B cell (primary cell): ENCODE results near the gene BIK. TPM values are rescaled to one million over a fixed set of nuclear protein-coding genes. Genes with fewer than 3 reads are reported as not detected.

Source experiments
- ATAC-seq: fragments of 200-7000 bp; cut with Tn5 transposase; one replicate; pipeline ENCODE4 v1.10.0; 2021; ENCODE audit warnings: low read depth, mild to moderate bottlenecking, moderate number of reproducible peaks, moderate library complexity
- CTCF ChIA-PET: fragments of 350-600 bp; sonication (Branson Sonifier 250); formaldehyde crosslinking; loops from one replicate; lab custom pipeline; 2021; ENCODE audit warnings: antibody characterized with exemption, inconsistent platforms; lab: Charles Lee
- POLR2A ChIA-PET: fragments of 350-600 bp; sonication (Branson Sonifier 250); formaldehyde crosslinking; loops from one replicate; lab custom pipeline; 2021; ENCODE audit warnings: antibody characterized with exemption; lab: Charles Lee
- DNase-seq: peaks from one replicate; pipeline ENCODE4 v3.0.0; 2013
- H2AFZ ChIP-seq: 2 replicates; pipeline ENCODE4 v1.6.1; 2012; ENCODE audit warnings: mild to moderate bottlenecking, low read depth, low read length; ENCODE audit not compliant: insufficient read depth, poor library complexity, severe bottlenecking
- H3K27ac ChIP-seq, 2 donors: 1 replicate in 1 of 2; 2 replicates in 1 of 2; pipeline ENCODE4 v1.5.1; 2012 to 2013; ENCODE audit warnings: low read length in 2 of 2, mild to moderate bottlenecking in 2 of 2, moderate library complexity in 1 of 2
- H3K27me3 ChIP-seq, 4 experiments: fragments of 200-600 bp in 1 of 4; sonication (generic) in 1 of 4; replicated peaks in 1 of 4; 1 replicate in 2 of 4; 2 replicates in 2 of 4; pipeline versions ENCODE4 v1.6.1 to v1.7.0; 2013 to 2016; ENCODE audit warnings: low read length in 3 of 4, mild to moderate bottlenecking in 2 of 4, mixed read lengths in 1 of 4, moderate library complexity in 1 of 4; ENCODE audit not compliant: insufficient read depth in 4 of 4, control insufficient read depth in 3 of 4; ENCODE audit errors: control extremely low read depth in 1 of 4
- H3K36me3 ChIP-seq, 2 experiments: replicated peaks in 1 of 2; 1 replicate in 1 of 2; 2 replicates in 1 of 2; pipeline versions ENCODE4 v1.6.1 to v1.7.1; 2013; ENCODE audit warnings: low read length in 1 of 2; ENCODE audit not compliant: insufficient read depth in 2 of 2, control insufficient read depth in 1 of 2; ENCODE audit errors: control extremely low read depth in 1 of 2, extremely low read depth in 1 of 2
- H3K4me1 ChIP-seq, 2 donors: fragments of 200-600 bp in 1 of 2; sonication (generic) in 1 of 2; 1 replicate in 1 of 2; 2 replicates in 1 of 2; pipeline versions ENCODE4 v1.5.1 to v1.6.1; 2013 to 2017; ENCODE audit warnings: low read length in 2 of 2; ENCODE audit not compliant: control insufficient read depth in 2 of 2, insufficient read depth in 2 of 2
- H3K4me2 ChIP-seq: replicated peaks from 2 replicates; pipeline ENCODE3; 2012; ENCODE audit warnings: mild to moderate bottlenecking, low read depth, low read length; ENCODE audit not compliant: poor library complexity, severe bottlenecking
- H3K4me3 ChIP-seq, 5 experiments: fragments of 200-600 bp in 1 of 5; sonication (generic) in 1 of 5; 1 replicate in 3 of 5; 2 replicates in 2 of 5; pipeline versions ENCODE4 v1.5.1 to v1.7.0; 2011 to 2016; ENCODE audit warnings: low read length in 4 of 5, mild to moderate bottlenecking in 4 of 5, low read depth in 2 of 5, control low read depth in 1 of 5, moderate library complexity in 1 of 5; ENCODE audit not compliant: insufficient read depth in 1 of 5; ENCODE audit errors: control extremely low read depth in 1 of 5, extremely low read depth in 1 of 5
- H3K79me2 ChIP-seq: fragments of 200-600 bp; sonication (generic); one replicate; pipeline ENCODE4 v1.6.0; 2016; ENCODE audit warnings: low read length; ENCODE audit not compliant: control insufficient read depth, insufficient read depth
- H3K9ac ChIP-seq: fragments of 200-600 bp; sonication (generic); 2 replicates; pipeline ENCODE4 v1.6.1; 2017; ENCODE audit warnings: mild to moderate bottlenecking, low read length, moderate library complexity
- H3K9me3 ChIP-seq, 3 donors: one replicate each; pipeline versions ENCODE4 v1.6.1 to v1.7.1; 2013; ENCODE audit warnings: low read length in 2 of 3; ENCODE audit not compliant: control insufficient read depth in 2 of 3, insufficient read depth in 1 of 3; ENCODE audit errors: control extremely low read depth in 1 of 3
- H4K20me1 ChIP-seq: 2 replicates; pipeline ENCODE4 v1.6.0; 2012; ENCODE audit warnings: mild to moderate bottlenecking, low read length; ENCODE audit not compliant: insufficient read depth, control insufficient read depth, poor library complexity, severe bottlenecking
- H3K27ac Mint-ChIP-seq: one replicate; pipeline ENCODE4 v1.8.0; 2021; ENCODE audit warnings: mixed read lengths
- H3K27me3 Mint-ChIP-seq: one replicate; pipeline ENCODE4 v1.8.0; 2021; ENCODE audit warnings: mixed read lengths
- H3K4me1 Mint-ChIP-seq: one replicate; pipeline ENCODE4 v1.8.0; 2021; ENCODE audit warnings: mixed read lengths
- H3K4me3 Mint-ChIP-seq: one replicate; pipeline ENCODE4 v1.8.0; 2021; ENCODE audit warnings: mixed read lengths
- H3K9me3 Mint-ChIP-seq: one replicate; pipeline ENCODE4 v1.8.0; 2022; ENCODE audit warnings: mixed read lengths; ENCODE audit not compliant: insufficient read depth
- CTCF ChIP-seq: fragments of 200-600 bp; IDR thresholded peaks from one replicate; pipeline ENCODE4 v1.8.0; 2022; ENCODE audit warnings: antibody characterized with exemption, mild to moderate bottlenecking
- EZH2 ChIP-seq: IDR thresholded peaks from 2 replicates; pipeline ENCODE4 v1.6.1; 2012; ENCODE audit warnings: borderline replicate concordance, low read depth, mild to moderate bottlenecking, moderate library complexity, low read length; ENCODE audit not compliant: insufficient read depth, poor library complexity, severe bottlenecking
- WGBS: methylation state at CpG from one replicate; pipeline ENCODE4 v1.1.5; 2013; ENCODE audit warnings: missing lambda C conversion rate; ENCODE audit not compliant: insufficient coverage; 5-methylcytosine and 5-hydroxymethylcytosine counted together
- intact Hi-C: fragments of 100-400 bp; cut with micrococcal nuclease; formaldehyde crosslinking; loops from one replicate; pipeline ENCODE4 v1.10.0; 2022
- polyA plus RNA-seq: library from polyadenylated mRNA; depleted of rRNA; stranded (reverse); fragments of >200 nt; gene quantifications from 2 replicates; pipeline ENCODE4 v1.2.3, GENCODE V29; 2012
- total RNA-seq, 2 donors: library from RNA; stranded (reverse); fragments of 120-200 nt in 1 of 2; gene quantifications; 1 replicate in 1 of 2; 2 replicates in 1 of 2; pipeline versions ENCODE4 v1.2.3 to v1.2.4, GENCODE V29; 2013 to 2022

Gene BIK
- total and polyA plus RNA-seq, 2 donors (not counting 1 experiment from before 2014, with no cell fraction given): 1.3 to 2.7 TPM

GRCh38 chr22:43173976-43174720 is 63.6 kb downstream of the BIK start:
- intact Hi-C loops: no loop called here
- no peak for ATAC-seq
- ChIA-PET CTCF (interaction anchor here (0.5 kb wide), 1 partner anchor 913 kb away, joined by 3 read pairs; no protein-coding TSS in a partner anchor), POLR2A (interaction anchor here (0.5 kb wide), 1 partner anchor 27 kb away, joined by 5 read pairs; no protein-coding TSS in a partner anchor)
- DNase-seq: no peak
- Histone ChIP-seq H3K36me3 (peaks cover 0 to 47% of the 10 kb centered on the region in 2 experiments), H3K9me3 (no peaks in the 10 kb centered on the region), H2AFZ (no peak overlapping the region), H3K4me1 (no peaks in the 10 kb centered on the region), H3K27me3 (no peaks in the 10 kb centered on the region), H3K4me3 (no peak overlapping the region), H3K79me2 (no peaks in the 10 kb centered on the region), H3K27ac (no peak overlapping the region), H3K9ac (no peak overlapping the region), H4K20me1 (no peaks in the 10 kb centered on the region), H3K4me2 (no peak overlapping the region)
- Mint-ChIP-seq H3K27ac (no peak overlapping the region), H3K27me3 (no peaks in the 10 kb centered on the region), H3K9me3 (no peaks in the 10 kb centered on the region), H3K4me3 (no peak overlapping the region), H3K4me1 (no peaks in the 10 kb centered on the region)
- no peak for TF ChIP-seq CTCF
- no peak for TF ChIP-seq EZH2
- WGBS: 99% methylated on average over 39 of the region's 39 CpGs

- H3K4me1 ChIP-seq: no peaks in the 10 kb centered on the region
- TF ChIP-seq CTCF: no peak
- TF ChIP-seq EZH2: no peak
- no peaks in the 10 kb centered on the region for H4K20me1 ChIP-seq
- H3K27me3 ChIP-seq: no peaks in the 10 kb centered on the region
- no peak overlapping the region for H2AFZ ChIP-seq
- CTCF ChIA-PET: no interaction called here
- H3K36me3 ChIP-seq: peaks cover 0 to 50% of the 10 kb centered on the region in 2 experiments
- H3K79me2 ChIP-seq: peaks cover under 1% of the 10 kb centered on the region
- intact Hi-C loops: no loop called here
- H3K27me3 Mint-ChIP-seq: no peaks in the 10 kb centered on the region
- no peak overlapping the region for H3K4me3 Mint-ChIP-seq
- H3K27ac Mint-ChIP-seq: no peak overlapping the region
- no peaks in the 10 kb centered on the region for H3K9me3 Mint-ChIP-seq
- DNase-seq: no peak
- POLR2A ChIA-PET: interaction anchor here (0.5 kb wide), 1 partner anchor 28 kb away, joined by 5 read pairs; no protein-coding TSS in a partner anchor
- H3K4me3 ChIP-seq: no peak overlapping the region
- no peaks in the 10 kb centered on the region for H3K9me3 ChIP-seq
- 91% methylated on average over 9 of the region's 9 CpGs for WGBS
- H3K27ac ChIP-seq: no peak overlapping the region
- no peak overlapping the region for H3K4me2 ChIP-seq
- H3K9ac ChIP-seq: no peak overlapping the region
- no peaks in the 10 kb centered on the region for H3K4me1 Mint-ChIP-seq
- ATAC-seq: no peak
These were observed 64.5 kb downstream of the BIK start for GRCh38 chr22:43174941-43175531.
